HCT116 (cell line): ENCODE results near the gene RECQL5. TPM values are rescaled to one million over a fixed set of nuclear protein-coding genes. Genes with fewer than 3 reads are reported as not detected.
"Not testable (repeated sequence)": the region's sequence is repeated elsewhere in the genome, so short reads cannot be mapped to it uniquely, and the experiment has no call there.

Experiments
- ATAC-seq: fragments of 200-7000 bp; cut with Tn5 transposase; 2 replicates; pipeline ENCODE4 v1.9.1; 2020; ENCODE audit warnings: mild to moderate bottlenecking, moderate library complexity
- BruUV-seq: library from RNA; stranded (reverse); fragments of 400-500 nt; replicated peaks from 2 replicates; lab custom pipeline; 2021; lab: Mats Ljungman, UMichigan
- CTCF ChIA-PET: fragments of 300-600 bp; sonication (Branson Sonifier 250); formaldehyde crosslinking; loops from one replicate; lab custom pipeline; 2021; ENCODE audit warnings: antibody characterized with exemption; lab: Charles Lee
- POLR2A ChIA-PET: fragments of 300-600, 350-600 bp; sonication (Branson Sonifier 250); formaldehyde crosslinking; loops from one replicate; lab custom pipeline; 2021; ENCODE audit warnings: antibody characterized with exemption; lab: Charles Lee
- RAD21 ChIA-PET, 2 experiments: fragments of 300-600 bp; sonication (Branson Sonifier 250); formaldehyde crosslinking; loops; one replicate each; lab custom pipeline; 2023; ENCODE audit warnings: low total read pairs in 2 of 2; ENCODE audit not compliant: uncharacterized antibody in 2 of 2, unreplicated experiment in 2 of 2, low non-redundant PET in 1 of 2; lab: Charles Lee
- DNase-seq: peaks from one replicate; pipeline ENCODE4 v3.0.0-alpha.2; 2010; ENCODE audit warnings: low read depth, low spot score
- H2AFZ ChIP-seq: fragments of 200-600 bp; shearing (Covaris generic), sonication (generic); 2 replicates; pipeline ENCODE4 v1.6.1; 2017; ENCODE audit warnings: low read depth, mixed run types, mixed read lengths, antibody characterized with exemption, low read length; ENCODE audit not compliant: poor library complexity, severe bottlenecking
- H3K27ac ChIP-seq: 2 replicates; pipeline ENCODE4 v1.5.1; 2012; ENCODE audit warnings: low read depth, low read length
- H3K27me3 ChIP-seq: fragments of 200-600 bp; sonication (generic); 2 replicates; pipeline ENCODE4 v1.6.1; 2016; ENCODE audit warnings: mixed run types, low read length, mixed read lengths; ENCODE audit not compliant: insufficient read depth
- H3K36me3 ChIP-seq, 2 experiments: fragments of 200-500 bp in 1 of 2; fragments of 200-600 bp in 1 of 2; sonication (Bioruptor generic) in 1 of 2; sonication (generic) in 1 of 2; 2 replicates each; pipeline versions ENCODE4 v1.5.1 to v1.6.1; 2014 to 2016; ENCODE audit warnings: low read length in 2 of 2, inconsistent platforms in 1 of 2, mixed read lengths in 1 of 2, mixed run types in 1 of 2; ENCODE audit not compliant: insufficient read depth in 2 of 2, control insufficient read depth in 1 of 2
- H3K4me1 ChIP-seq, 2 experiments: fragments of 200-600 bp in 1 of 2; sonication (generic) in 1 of 2; 2 replicates each; pipeline versions ENCODE4 v1.5.1 to v1.6.1; 2012 to 2017; ENCODE audit warnings: low read length in 2 of 2, inconsistent platforms in 1 of 2, mild to moderate bottlenecking in 1 of 2, mixed read lengths in 1 of 2, mixed run types in 1 of 2, moderate library complexity in 1 of 2; ENCODE audit not compliant: insufficient read depth in 2 of 2, control insufficient read depth in 1 of 2
- H3K4me2 ChIP-seq: fragments of 200-600 bp; sonication (generic); 2 replicates; pipeline ENCODE4 v1.6.1; 2017; ENCODE audit warnings: mixed run types, low read length, mixed read lengths
- H3K4me3 ChIP-seq, 2 experiments: fragments of 200-600 bp in 1 of 2; sonication (generic) in 1 of 2; replicated peaks in 1 of 2; 2 replicates each; pipeline ENCODE4 v1.5.1; 2011 to 2016; ENCODE audit warnings: low read length in 2 of 2, control low read depth in 1 of 2, low read depth in 1 of 2, mild to moderate bottlenecking in 1 of 2, mixed read lengths in 1 of 2, mixed run types in 1 of 2
- H3K79me2 ChIP-seq: fragments of 200-600 bp; sonication (generic); 2 replicates; pipeline ENCODE4 v1.6.1; 2017; ENCODE audit warnings: mild to moderate bottlenecking, mixed run types, low read length, moderate library complexity, mixed read lengths; ENCODE audit not compliant: insufficient read depth
- H3K9ac ChIP-seq: fragments of 200-600 bp; sonication (generic); 2 replicates; pipeline ENCODE4 v1.6.1; 2016; ENCODE audit warnings: low read length, mixed read lengths
- H3K9me2 ChIP-seq: fragments of 200-600 bp; sonication (generic), shearing (Covaris generic); 2 replicates; pipeline ENCODE4 v1.6.1; 2017; ENCODE audit warnings: mixed run types, mild to moderate bottlenecking, moderate library complexity; ENCODE audit not compliant: insufficient read depth
- H3K9me3 ChIP-seq, 2 experiments: fragments of 200-500 bp in 1 of 2; fragments of 200-600 bp in 1 of 2; sonication (Bioruptor generic) in 1 of 2; sonication (generic) in 1 of 2; 2 replicates each; pipeline ENCODE4 v1.6.1; 2014 to 2017; ENCODE audit warnings: low read length in 2 of 2, mixed read lengths in 2 of 2, inconsistent platforms in 1 of 2, low read depth in 1 of 2, mild to moderate bottlenecking in 1 of 2, mixed run types in 1 of 2, moderate library complexity in 1 of 2; ENCODE audit not compliant: control insufficient read depth in 1 of 2, insufficient read depth in 1 of 2
- H4K20me1 ChIP-seq: fragments of 200-600 bp; sonication (generic), shearing (Covaris generic); 2 replicates; pipeline ENCODE4 v1.6.1; 2017; ENCODE audit warnings: mixed run types, mild to moderate bottlenecking, moderate library complexity; ENCODE audit not compliant: insufficient read depth
- CBX3 ChIP-seq: IDR thresholded peaks from 2 replicates; pipeline ENCODE4 v1.6.1; 2012; ENCODE audit warnings: low read depth
- EGR1 ChIP-seq: IDR thresholded peaks from 2 replicates; pipeline ENCODE4 v1.6.1; 2012; ENCODE audit warnings: low read depth
- ELF1 ChIP-seq: IDR thresholded peaks from 2 replicates; pipeline ENCODE4 v1.6.1; 2012; ENCODE audit warnings: low read depth, borderline replicate concordance
- EZH2 ChIP-seq: fragments of 200-600 bp; sonication (generic); IDR thresholded peaks from 2 replicates; pipeline ENCODE4 v1.6.1; 2017; ENCODE audit warnings: antibody characterized with exemption, mixed run types
- EZH2phosphoT487 ChIP-seq: fragments of 200-600 bp; IDR thresholded peaks from 2 replicates; pipeline ENCODE4 v1.6.1; 2018; ENCODE audit warnings: antibody characterized with exemption, borderline replicate concordance
- JUND ChIP-seq: IDR thresholded peaks from 2 replicates; pipeline ENCODE4 v1.6.1; 2012
- RAD21 ChIP-seq: IDR thresholded peaks from 2 replicates; pipeline ENCODE4 v1.6.1; 2012; ENCODE audit warnings: low read depth, mild to moderate bottlenecking
- SIN3A ChIP-seq: IDR thresholded peaks from 2 replicates; pipeline ENCODE4 v1.6.1; 2012; ENCODE audit warnings: low read depth
- SP1 ChIP-seq: IDR thresholded peaks from 2 replicates; pipeline ENCODE4 v1.6.1; 2012; ENCODE audit warnings: low read depth
- SRF ChIP-seq: IDR thresholded peaks from 2 replicates; pipeline ENCODE4 v1.6.1; 2012; ENCODE audit warnings: low read depth
- TCF7L2 ChIP-seq: IDR thresholded peaks from 2 replicates; pipeline ENCODE4 v1.7.0; 2011; ENCODE audit warnings: borderline replicate concordance, inconsistent platforms; ENCODE audit not compliant: insufficient read depth, insufficient read length; ENCODE audit errors: extremely low read depth
- YY1 ChIP-seq: IDR thresholded peaks from 2 replicates; pipeline ENCODE4 v1.6.1; 2011; ENCODE audit warnings: low read length, low read depth, moderate library complexity, mild to moderate bottlenecking; ENCODE audit not compliant: insufficient replicate concordance; ENCODE audit errors: extremely low read depth
- ZNF274 ChIP-seq: fragments of 200-500 bp; sonication (Bioruptor generic); IDR thresholded peaks from 2 replicates; pipeline ENCODE4 v1.6.1; 2014; ENCODE audit warnings: mild to moderate bottlenecking, low read depth, low read length, inconsistent platforms
- intact Hi-C: fragments of 100-400 bp; cut with micrococcal nuclease; formaldehyde crosslinking; loops from 2 replicates; pipeline ENCODE4 v1.10.0; 2022
- total RNA-seq: library from RNA; stranded (reverse); gene quantifications from one replicate; pipeline ENCODE4 v1.2.1, GENCODE V29; 2021; ENCODE audit not compliant: unreplicated experiment
- TF ChIP-seq, protein P1 (sequence below): IDR thresholded peaks from 2 replicates; pipeline ENCODE4 v1.6.1; 2012
- TF ChIP-seq, protein P2 (sequence below), 3 experiments: fragments of 200-600 bp in 1 of 3; sonication (generic) in 1 of 3; IDR thresholded peaks in 2 of 3; conservative IDR thresholded peaks in 1 of 3; 2 replicates each; pipeline ENCODE4 v1.5.1; 2012 to 2017; ENCODE audit warnings: low read depth in 2 of 3, low read length in 2 of 3, antibody characterized with exemption in 1 of 3, borderline replicate concordance in 1 of 3, control low read depth in 1 of 3, mild to moderate bottlenecking in 1 of 3, mixed read lengths in 1 of 3, mixed run types in 1 of 3, moderate library complexity in 1 of 3; ENCODE audit not compliant: insufficient read depth in 1 of 3
- TF ChIP-seq, protein P3 (sequence below): IDR thresholded peaks from 2 replicates; pipeline ENCODE4 v1.6.1; 2012
- TF ChIP-seq, protein P4 (sequence below): IDR thresholded peaks from 2 replicates; pipeline ENCODE4 v1.6.1; 2011; ENCODE audit warnings: mild to moderate bottlenecking, low read length, moderate library complexity; ENCODE audit not compliant: insufficient replicate concordance; ENCODE audit errors: extremely low read depth

The RECQL5 gene
- total RNA-seq, 1 experiment from 2014 or later, result 83.3 TPM

DNA sequence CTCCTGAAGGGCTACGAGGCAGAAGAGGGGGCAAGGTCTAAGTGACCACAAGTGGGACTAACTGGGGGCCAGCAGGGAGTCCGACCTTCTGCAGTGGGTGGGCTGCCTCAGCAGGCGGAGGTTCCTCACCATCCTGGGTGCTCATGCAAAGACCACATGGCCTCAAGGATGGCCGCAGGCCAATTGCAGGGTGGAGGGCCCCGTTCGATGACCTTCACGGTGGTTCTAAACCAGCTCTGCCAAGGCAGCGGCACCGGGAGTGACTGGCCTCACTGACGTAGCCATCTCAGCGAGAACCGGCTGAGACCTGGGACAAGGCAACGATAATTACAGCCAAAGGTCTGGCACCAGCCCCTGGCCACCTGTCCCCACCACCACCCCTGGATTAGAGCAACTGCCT, 28.1 kb downstream of the RECQL5 start:
- Histone ChIP-seq H3K4me2 (no peak overlapping the region), H3K79me2 (no peaks in the 10 kb centered on the region), H3K9ac (no peak overlapping the region), H3K27me3 (no peaks in the 10 kb centered on the region), H3K9me2 (no peaks in the 10 kb centered on the region), H2AFZ (no peak overlapping the region), H3K27ac (no peak overlapping the region; the same call in 1 of the 2 replicates), H3K9me3 (no peaks in the 10 kb centered on the region), H3K36me3 (0 out of 4 replicates have a peak, but pooled peaks cover 0 to 3% of the 10 kb centered on the region in 2 experiments), H3K4me1 (peaks cover 28 to 54% of the 10 kb centered on the region in 2 experiments), H4K20me1 (no peaks in the 10 kb centered on the region), H3K4me3 (no peak overlapping the region)
- BruUV-seq, result no TSS peak
- TF ChIP-seq, protein P1, sequence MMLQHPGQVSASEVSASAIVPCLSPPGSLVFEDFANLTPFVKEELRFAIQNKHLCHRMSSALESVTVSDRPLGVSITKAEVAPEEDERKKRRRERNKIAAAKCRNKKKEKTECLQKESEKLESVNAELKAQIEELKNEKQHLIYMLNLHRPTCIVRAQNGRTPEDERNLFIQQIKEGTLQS, result no peak
- TF ChIP-seq, protein P2, sequence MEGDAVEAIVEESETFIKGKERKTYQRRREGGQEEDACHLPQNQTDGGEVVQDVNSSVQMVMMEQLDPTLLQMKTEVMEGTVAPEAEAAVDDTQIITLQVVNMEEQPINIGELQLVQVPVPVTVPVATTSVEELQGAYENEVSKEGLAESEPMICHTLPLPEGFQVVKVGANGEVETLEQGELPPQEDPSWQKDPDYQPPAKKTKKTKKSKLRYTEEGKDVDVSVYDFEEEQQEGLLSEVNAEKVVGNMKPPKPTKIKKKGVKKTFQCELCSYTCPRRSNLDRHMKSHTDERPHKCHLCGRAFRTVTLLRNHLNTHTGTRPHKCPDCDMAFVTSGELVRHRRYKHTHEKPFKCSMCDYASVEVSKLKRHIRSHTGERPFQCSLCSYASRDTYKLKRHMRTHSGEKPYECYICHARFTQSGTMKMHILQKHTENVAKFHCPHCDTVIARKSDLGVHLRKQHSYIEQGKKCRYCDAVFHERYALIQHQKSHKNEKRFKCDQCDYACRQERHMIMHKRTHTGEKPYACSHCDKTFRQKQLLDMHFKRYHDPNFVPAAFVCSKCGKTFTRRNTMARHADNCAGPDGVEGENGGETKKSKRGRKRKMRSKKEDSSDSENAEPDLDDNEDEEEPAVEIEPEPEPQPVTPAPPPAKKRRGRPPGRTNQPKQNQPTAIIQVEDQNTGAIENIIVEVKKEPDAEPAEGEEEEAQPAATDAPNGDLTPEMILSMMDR (IDR thresholded peaks at IDR 0.05 in 2 of 3, conservative IDR thresholded peaks at IDR 0.05 in 1 of 3; ENCODE audit: borderline replicate concordance in 1 of 3, insufficient read depth in 1 of 3, low read depth in 2 of 3, low read length in 2 of 3), result no peak
- TF ChIP-seq ELF1, result no peak
- no peak for TF ChIP-seq EGR1
- no peak for TF ChIP-seq EZH2
- TF ChIP-seq JUND, result no peak
- TF ChIP-seq SRF, result no peak
- no peak for TF ChIP-seq SIN3A
- TF ChIP-seq ZNF274, result no peak
- no peak for TF ChIP-seq TCF7L2
- TF ChIP-seq, protein P3, sequence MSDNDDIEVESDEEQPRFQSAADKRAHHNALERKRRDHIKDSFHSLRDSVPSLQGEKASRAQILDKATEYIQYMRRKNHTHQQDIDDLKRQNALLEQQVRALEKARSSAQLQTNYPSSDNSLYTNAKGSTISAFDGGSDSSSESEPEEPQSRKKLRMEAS, result no peak
- TF ChIP-seq, protein P4, sequence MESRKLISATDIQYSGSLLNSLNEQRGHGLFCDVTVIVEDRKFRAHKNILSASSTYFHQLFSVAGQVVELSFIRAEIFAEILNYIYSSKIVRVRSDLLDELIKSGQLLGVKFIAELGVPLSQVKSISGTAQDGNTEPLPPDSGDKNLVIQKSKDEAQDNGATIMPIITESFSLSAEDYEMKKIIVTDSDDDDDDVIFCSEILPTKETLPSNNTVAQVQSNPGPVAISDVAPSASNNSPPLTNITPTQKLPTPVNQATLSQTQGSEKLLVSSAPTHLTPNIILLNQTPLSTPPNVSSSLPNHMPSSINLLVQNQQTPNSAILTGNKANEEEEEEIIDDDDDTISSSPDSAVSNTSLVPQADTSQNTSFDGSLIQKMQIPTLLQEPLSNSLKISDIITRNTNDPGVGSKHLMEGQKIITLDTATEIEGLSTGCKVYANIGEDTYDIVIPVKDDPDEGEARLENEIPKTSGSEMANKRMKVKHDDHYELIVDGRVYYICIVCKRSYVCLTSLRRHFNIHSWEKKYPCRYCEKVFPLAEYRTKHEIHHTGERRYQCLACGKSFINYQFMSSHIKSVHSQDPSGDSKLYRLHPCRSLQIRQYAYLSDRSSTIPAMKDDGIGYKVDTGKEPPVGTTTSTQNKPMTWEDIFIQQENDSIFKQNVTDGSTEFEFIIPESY, result no peak
- TF ChIP-seq YY1, result no peak
- TF ChIP-seq RAD21, result no peak
- TF ChIP-seq EZH2phosphoT487, result no peak
- TF ChIP-seq CBX3, result no peak
- no peak for TF ChIP-seq SP1
- ATAC-seq (no peak), DNase-seq (no peak)
- ChIA-PET POLR2A (no interaction called here), CTCF (interaction anchor here (1.0 kb wide), 2 partner anchors 36 to 38 kb away, joined by 3 to 4 read pairs; no protein-coding TSS in a partner anchor), RAD21 (no interaction called here)
- intact Hi-C loops, result no loop called here

DNA sequence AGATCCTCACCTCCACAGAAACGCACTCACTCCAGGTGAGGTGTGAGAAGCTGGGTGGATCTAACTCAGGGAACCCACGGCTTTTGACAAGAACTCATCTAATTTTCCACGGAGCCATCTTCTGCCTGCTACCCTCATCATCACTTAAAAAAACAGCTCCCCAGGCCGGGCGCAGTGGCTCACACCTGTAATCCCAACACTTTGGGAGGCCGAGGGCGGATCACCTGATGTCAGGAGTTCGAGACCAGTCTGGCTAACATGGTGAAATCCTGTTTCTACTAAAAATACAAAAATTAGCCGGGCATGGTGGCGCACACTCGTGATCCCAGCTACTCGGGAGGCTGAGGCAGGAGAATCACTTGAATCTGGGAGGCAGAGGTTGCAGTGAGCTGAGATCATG, 28.9 kb downstream of the RECQL5 start:
- intact Hi-C loops, H3K4me3 ChIP-seq, H3K27me3 ChIP-seq, H3K4me2 ChIP-seq, H3K9ac ChIP-seq, H3K9me2 ChIP-seq, DNase-seq, ATAC-seq, H3K27ac ChIP-seq, H3K9me3 ChIP-seq, H4K20me1 ChIP-seq, RAD21 ChIA-PET, H3K79me2 ChIP-seq, H2AFZ ChIP-seq, POLR2A ChIA-PET, BruUV-seq, H3K36me3 ChIP-seq: not testable (repeated sequence)
- CTCF ChIA-PET, result interaction anchor here (1.0 to 2.3 kb wide), 2 partner anchors 37 to 110 kb away, joined by 4 to 9 read pairs; no protein-coding TSS in a partner anchor
- peaks cover 36 to 55% of the 10 kb centered on the region in 2 experiments for H3K4me1 ChIP-seq
